ENCODE measurements around the gene GAB4.
"Not testable (repeated sequence)": the region's sequence is repeated elsewhere in the genome, so short reads cannot be mapped to it uniquely, and the experiment has no call there.

Gene GAB4

DNA sequence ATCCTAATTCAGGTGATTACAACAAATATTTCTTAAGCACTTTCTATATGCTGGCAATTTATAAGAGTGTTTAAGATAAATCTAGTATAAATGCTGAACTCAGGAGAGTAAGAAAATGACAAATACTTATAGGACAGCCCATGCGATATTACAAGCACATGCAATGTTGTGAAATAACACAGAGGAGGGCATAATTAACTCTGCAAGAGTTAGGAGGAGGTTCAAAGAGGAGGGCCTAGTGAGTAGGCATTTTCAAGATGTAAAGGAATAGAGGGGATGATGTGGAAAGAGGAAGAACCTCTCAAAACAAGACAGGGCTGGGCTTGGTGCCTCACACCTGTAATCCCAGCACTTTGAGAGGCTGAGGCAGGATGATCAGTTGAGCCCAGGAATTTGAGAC lies 39.6 kb upstream of the GAB4 start:
- Histone ChIP-seq H3K9me2 (replicated peaks; ENCODE audit: low read depth, low read length) (no peaks in the 10 kb centered on the region), H3K9ac (ENCODE audit: low read depth, low read length, poor library complexity, severe bottlenecking) (no peak overlapping the region), H3K9me3 (ENCODE audit: insufficient read depth, low read depth, low read length) (no peaks in the 10 kb centered on the region), H3F3A (ENCODE audit: low read depth) (no peaks in the 10 kb centered on the region), H4K20me1 (ENCODE audit: insufficient read depth, low read length, poor library complexity, severe bottlenecking) (peaks cover 4% of the 10 kb centered on the region), H3K27me3 (ENCODE audit: insufficient read depth, low read length, poor library complexity, severe bottlenecking) (no peaks in the 10 kb centered on the region), H2AFZ (ENCODE audit: low read length) (no peak overlapping the region), H3K4me3 (ENCODE audit: low read length, poor library complexity, severe bottlenecking) (no peak overlapping the region), H3K36me3 (ENCODE audit: insufficient read depth, low read length) (peaks cover 53% of the 10 kb centered on the region), H3K79me2 (ENCODE audit: insufficient read depth, low read length) (peaks cover 26% of the 10 kb centered on the region; the same call in 1 of the 2 replicates), H3K4me1 (ENCODE audit: insufficient read depth, low read length, poor library complexity, severe bottlenecking) (no peaks in the 10 kb centered on the region), H3K4me2 (ENCODE audit: low read depth, low read length, poor library complexity, severe bottlenecking) (no peak overlapping the region)
- TF ChIP-seq EZH2phosphoT487 (IDR thresholded peaks at IDR 0.05; ENCODE audit: borderline replicate concordance), result no peak
- TF ChIP-seq, protein P1, sequence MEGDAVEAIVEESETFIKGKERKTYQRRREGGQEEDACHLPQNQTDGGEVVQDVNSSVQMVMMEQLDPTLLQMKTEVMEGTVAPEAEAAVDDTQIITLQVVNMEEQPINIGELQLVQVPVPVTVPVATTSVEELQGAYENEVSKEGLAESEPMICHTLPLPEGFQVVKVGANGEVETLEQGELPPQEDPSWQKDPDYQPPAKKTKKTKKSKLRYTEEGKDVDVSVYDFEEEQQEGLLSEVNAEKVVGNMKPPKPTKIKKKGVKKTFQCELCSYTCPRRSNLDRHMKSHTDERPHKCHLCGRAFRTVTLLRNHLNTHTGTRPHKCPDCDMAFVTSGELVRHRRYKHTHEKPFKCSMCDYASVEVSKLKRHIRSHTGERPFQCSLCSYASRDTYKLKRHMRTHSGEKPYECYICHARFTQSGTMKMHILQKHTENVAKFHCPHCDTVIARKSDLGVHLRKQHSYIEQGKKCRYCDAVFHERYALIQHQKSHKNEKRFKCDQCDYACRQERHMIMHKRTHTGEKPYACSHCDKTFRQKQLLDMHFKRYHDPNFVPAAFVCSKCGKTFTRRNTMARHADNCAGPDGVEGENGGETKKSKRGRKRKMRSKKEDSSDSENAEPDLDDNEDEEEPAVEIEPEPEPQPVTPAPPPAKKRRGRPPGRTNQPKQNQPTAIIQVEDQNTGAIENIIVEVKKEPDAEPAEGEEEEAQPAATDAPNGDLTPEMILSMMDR (conservative IDR thresholded peaks at IDR 0.05; ENCODE audit: low read length), result no peak

DNA sequence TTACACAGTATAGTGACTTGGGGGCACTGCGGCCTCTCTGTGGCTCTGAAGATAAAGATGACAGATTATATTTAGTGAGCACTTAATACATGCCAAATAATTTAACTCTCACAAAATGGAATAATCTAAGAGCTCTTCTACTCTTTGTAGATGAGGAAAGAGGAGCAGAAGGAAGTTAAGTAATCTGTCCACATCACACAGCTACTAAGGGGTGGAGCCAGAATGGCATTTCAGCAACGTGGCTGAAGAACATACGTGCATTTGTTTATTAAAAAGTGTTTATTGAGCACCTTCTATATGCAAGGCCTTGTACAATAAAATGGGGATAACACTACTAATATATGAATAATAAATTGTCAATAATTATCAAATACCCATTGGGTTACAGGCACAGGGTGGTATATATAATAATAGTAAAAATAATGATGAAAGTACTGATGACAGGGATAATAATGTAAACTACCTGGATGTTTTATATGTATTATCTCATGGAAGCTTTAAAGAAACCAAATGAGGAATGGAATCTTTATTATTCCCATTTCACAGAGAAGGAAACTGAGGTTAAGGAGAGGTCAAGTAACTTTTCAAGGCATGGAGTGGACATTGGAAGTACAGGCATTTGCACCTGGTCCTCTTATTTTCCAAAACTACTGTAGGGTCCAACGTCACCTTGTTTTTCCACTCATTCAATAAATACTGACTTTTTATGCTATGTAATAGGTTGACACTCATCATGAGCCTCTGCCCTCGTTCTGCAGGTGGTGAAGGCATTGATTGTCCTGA lies 38.7 kb upstream of the GAB4 start:
- H3K9me2 ChIP-seq (replicated peaks; ENCODE audit: low read depth, low read length), result no peaks in the 10 kb centered on the region
- H3F3A ChIP-seq (ENCODE audit: low read depth), result no peaks in the 10 kb centered on the region
- no peaks in the 10 kb centered on the region for H3K9me3 ChIP-seq (ENCODE audit: insufficient read depth, low read depth, low read length)
- H3K36me3 ChIP-seq (ENCODE audit: insufficient read depth, low read length), result peaks cover 52% of the 10 kb centered on the region
- H3K4me2 ChIP-seq (ENCODE audit: low read depth, low read length, poor library complexity, severe bottlenecking), result no peak overlapping the region
- H4K20me1 ChIP-seq (ENCODE audit: insufficient read depth, low read length, poor library complexity, severe bottlenecking), result peaks cover 9% of the 10 kb centered on the region
- H3K4me3 ChIP-seq (ENCODE audit: low read length, poor library complexity, severe bottlenecking), result no peak overlapping the region
- no peaks in the 10 kb centered on the region for H3K27me3 ChIP-seq (ENCODE audit: insufficient read depth, low read length, poor library complexity, severe bottlenecking)
- H3K4me1 ChIP-seq (ENCODE audit: insufficient read depth, low read length, poor library complexity, severe bottlenecking), result peaks cover 4% of the 10 kb centered on the region
- peaks cover 35% of the 10 kb centered on the region for H3K79me2 ChIP-seq (ENCODE audit: insufficient read depth, low read length)
- no peak overlapping the region for H3K9ac ChIP-seq (ENCODE audit: low read depth, low read length, poor library complexity, severe bottlenecking)
- no peak overlapping the region for H2AFZ ChIP-seq (ENCODE audit: low read length)
- TF ChIP-seq, protein P1 (conservative IDR thresholded peaks at IDR 0.05; ENCODE audit: low read length), result no peak
- TF ChIP-seq EZH2phosphoT487 (IDR thresholded peaks at IDR 0.05; ENCODE audit: borderline replicate concordance), result no peak

DNA sequence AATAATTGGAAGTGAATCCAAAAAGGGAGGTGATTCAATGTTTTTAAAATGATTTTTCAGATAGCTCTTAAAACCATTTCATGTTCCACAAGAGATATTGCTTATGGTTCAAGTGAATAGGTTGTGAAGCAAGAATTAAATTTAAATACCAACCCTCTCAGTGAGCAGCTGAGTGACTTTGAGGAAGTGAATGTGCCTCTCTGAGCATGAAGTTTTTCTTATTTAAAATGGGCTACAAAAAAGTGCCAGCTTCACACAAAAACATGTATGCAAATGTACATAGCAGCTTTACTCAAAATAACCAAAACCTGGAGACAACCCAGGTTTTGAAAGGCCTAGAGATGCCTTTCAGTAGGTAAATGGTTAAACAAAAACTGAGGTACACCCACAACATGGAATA lies 35.5 kb upstream of the GAB4 start:
- H3K36me3 ChIP-seq (ENCODE audit: insufficient read depth, low read length), result peaks cover 29% of the 10 kb centered on the region
- TF ChIP-seq, protein P1 (conservative IDR thresholded peaks at IDR 0.05; ENCODE audit: low read length), result no peak
- no peak for TF ChIP-seq EZH2phosphoT487 (IDR thresholded peaks at IDR 0.05; ENCODE audit: borderline replicate concordance)
- no peaks in the 10 kb centered on the region for H3K27me3 ChIP-seq (ENCODE audit: insufficient read depth, low read length, poor library complexity, severe bottlenecking)
- H4K20me1 ChIP-seq (ENCODE audit: insufficient read depth, low read length, poor library complexity, severe bottlenecking), result peaks cover 26% of the 10 kb centered on the region
- no peaks in the 10 kb centered on the region for H3K9me3 ChIP-seq (ENCODE audit: insufficient read depth, low read depth, low read length)
- no peaks in the 10 kb centered on the region for H3K9me2 ChIP-seq (replicated peaks; ENCODE audit: low read depth, low read length)
- H3K79me2 ChIP-seq (ENCODE audit: insufficient read depth, low read length), result peaks cover 66% of the 10 kb centered on the region
- no peak overlapping the region for H3K9ac ChIP-seq (ENCODE audit: low read depth, low read length, poor library complexity, severe bottlenecking)
- H3K4me1 ChIP-seq (ENCODE audit: insufficient read depth, low read length, poor library complexity, severe bottlenecking), result peaks cover 18% of the 10 kb centered on the region
- no peak overlapping the region for H3K4me3 ChIP-seq (ENCODE audit: low read length, poor library complexity, severe bottlenecking)
- no peaks in the 10 kb centered on the region for H3F3A ChIP-seq (ENCODE audit: low read depth)
- no peak overlapping the region for H3K4me2 ChIP-seq (ENCODE audit: low read depth, low read length, poor library complexity, severe bottlenecking)
- no peak overlapping the region for H2AFZ ChIP-seq (ENCODE audit: low read length)

DNA sequence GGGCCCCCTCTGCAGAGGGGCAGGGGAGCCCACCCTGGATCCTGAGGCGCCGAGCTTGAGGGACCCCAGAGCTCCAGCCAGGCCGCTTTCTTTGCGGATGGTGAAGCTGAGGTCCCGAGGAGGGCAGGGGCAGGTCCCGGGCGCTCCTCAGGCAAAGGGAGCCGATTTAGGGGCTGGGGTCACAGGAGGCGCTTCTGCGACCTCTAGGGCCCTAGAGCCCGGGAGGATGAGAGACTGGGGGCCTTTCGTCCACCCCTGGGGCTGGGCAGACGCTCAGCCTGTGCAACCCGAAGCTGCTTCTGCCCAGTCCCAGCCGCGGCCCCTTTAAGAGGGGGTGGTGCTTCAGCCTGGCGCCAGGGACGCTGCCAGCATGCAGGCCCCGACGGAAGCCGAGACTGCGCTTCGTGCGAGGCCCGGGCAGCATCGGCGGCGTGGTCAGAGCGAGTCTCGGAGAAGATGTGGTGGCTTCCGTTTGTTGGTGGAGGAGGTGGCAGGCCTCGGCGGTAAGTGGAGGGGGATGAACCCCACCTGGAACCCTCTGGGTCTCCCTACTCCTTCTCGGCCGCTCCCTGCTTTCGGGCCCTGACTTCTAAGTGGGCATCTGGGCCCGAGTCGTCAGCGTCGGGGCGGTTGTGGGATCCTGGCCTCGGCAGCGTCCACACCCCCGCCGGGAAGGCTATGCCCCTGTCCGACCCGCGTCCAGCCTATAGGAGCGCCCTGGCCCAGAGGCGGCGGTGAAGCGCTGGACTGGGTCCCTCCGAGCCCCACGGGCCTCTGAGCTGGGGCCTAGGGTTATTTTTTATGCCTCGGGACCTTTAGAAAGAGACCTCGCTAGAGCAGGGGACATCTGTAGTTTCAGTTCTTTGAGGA lies 29.1 kb upstream of the GAB4 start:
- not testable (repeated sequence) for H3F3A ChIP-seq (ENCODE audit: low read depth); H3K27me3 ChIP-seq (ENCODE audit: insufficient read depth, low read length, poor library complexity, severe bottlenecking); H3K9me2 ChIP-seq (replicated peaks; ENCODE audit: low read depth, low read length); H2AFZ ChIP-seq (ENCODE audit: low read length); H3K9me3 ChIP-seq (ENCODE audit: insufficient read depth, low read depth, low read length); H3K36me3 ChIP-seq (ENCODE audit: insufficient read depth, low read length)
- H3K4me2 ChIP-seq (ENCODE audit: low read depth, low read length, poor library complexity, severe bottlenecking), result peak overlapping the region; percentile 27
- peaks cover 41% of the 10 kb centered on the region for H3K79me2 ChIP-seq (ENCODE audit: insufficient read depth, low read length)
- H3K9ac ChIP-seq (ENCODE audit: low read depth, low read length, poor library complexity, severe bottlenecking), result peak overlapping the region; percentile 80
- peaks cover 23% of the 10 kb centered on the region for H4K20me1 ChIP-seq (ENCODE audit: insufficient read depth, low read length, poor library complexity, severe bottlenecking)
- peak overlapping the region; percentile 76 for H3K4me3 ChIP-seq (ENCODE audit: low read length, poor library complexity, severe bottlenecking)
- H3K4me1 ChIP-seq (ENCODE audit: insufficient read depth, low read length, poor library complexity, severe bottlenecking), result peaks cover 17% of the 10 kb centered on the region
